Measurements from ENCODE around the gene ABHD2.

Gene ABHD2

GRCh38 chr15:89201465-89202005, 113.3 kb downstream of the ABHD2 start:
- no peak for TF ChIP-seq EZH2phosphoT487 (IDR thresholded peaks at IDR 0.05; ENCODE audit: borderline replicate concordance, low read length)
- no peak for TF ChIP-seq CTCF (IDR thresholded peaks at IDR 0.05; ENCODE audit: low read depth, low read length, poor library complexity, severe bottlenecking)
- no peaks in the 10 kb centered on the region; the same call in 1 of the 2 replicates for H3K4me1 ChIP-seq (ENCODE audit: control insufficient read depth, low read length)
- H4K20me1 ChIP-seq (ENCODE audit: control insufficient read depth, insufficient read depth, low read depth, low read length) = no peaks in the 10 kb centered on the region
- H3K4me2 ChIP-seq (ENCODE audit: low read length) = no peak overlapping the region
- H3K79me2 ChIP-seq (ENCODE audit: control insufficient read depth, low read length) = no peaks in the 10 kb centered on the region
- no peaks in the 10 kb centered on the region for H3F3A ChIP-seq (ENCODE audit: control insufficient read depth, insufficient read depth)
- no peak overlapping the region for H3K4me3 ChIP-seq (ENCODE audit: low read length)
- H3K36me3 ChIP-seq (ENCODE audit: control insufficient read depth, low read length) = no peaks in the 10 kb centered on the region
- peaks cover 2% of the 10 kb centered on the region; the same call in 1 of the 2 replicates for H3K27me3 ChIP-seq (ENCODE audit: control insufficient read depth, low read length)
- H3K27ac ChIP-seq (ENCODE audit: low read depth, low read length) = no peak overlapping the region
- H3K9me3 ChIP-seq (ENCODE audit: control insufficient read depth, insufficient read depth, low read length) = no peaks in the 10 kb centered on the region
- H3K9me2 ChIP-seq (replicated peaks; ENCODE audit: control insufficient read depth, low read length) = no peaks in the 10 kb centered on the region

- no peaks in the 10 kb centered on the region for H3K9me3 ChIP-seq (ENCODE audit: control insufficient read depth, insufficient read depth, low read length)
- H3F3A ChIP-seq (ENCODE audit: control insufficient read depth, insufficient read depth) = no peaks in the 10 kb centered on the region
- no peaks in the 10 kb centered on the region for H3K9me2 ChIP-seq (replicated peaks; ENCODE audit: control insufficient read depth, low read length)
- TF ChIP-seq CTCF (IDR thresholded peaks at IDR 0.05; ENCODE audit: low read depth, low read length, poor library complexity, severe bottlenecking) (no peak), EZH2phosphoT487 (IDR thresholded peaks at IDR 0.05; ENCODE audit: borderline replicate concordance, low read length) (no peak)
- H3K79me2 ChIP-seq (ENCODE audit: control insufficient read depth, low read length) = no peaks in the 10 kb centered on the region
- H3K27me3 ChIP-seq (ENCODE audit: control insufficient read depth, low read length) = peaks cover 5% of the 10 kb centered on the region; the same call in 1 of the 2 replicates
- no peak overlapping the region for H3K4me3 ChIP-seq (ENCODE audit: low read length)
- peaks cover 6% of the 10 kb centered on the region for H3K4me1 ChIP-seq (ENCODE audit: control insufficient read depth, low read length)
- no peaks in the 10 kb centered on the region for H4K20me1 ChIP-seq (ENCODE audit: control insufficient read depth, insufficient read depth, low read depth, low read length)
- H3K4me2 ChIP-seq (ENCODE audit: low read length) = no peak overlapping the region
- no peaks in the 10 kb centered on the region for H3K36me3 ChIP-seq (ENCODE audit: control insufficient read depth, low read length)
- no peak overlapping the region for H3K27ac ChIP-seq (ENCODE audit: low read depth, low read length)
These were observed 115.5 kb downstream of the ABHD2 start for GRCh38 chr15:89203705-89204273.

- H3K4me2 ChIP-seq (ENCODE audit: low read length) = no peak overlapping the region
- no peaks in the 10 kb centered on the region for H3K36me3 ChIP-seq (ENCODE audit: control insufficient read depth, low read length)
- H3K4me3 ChIP-seq (ENCODE audit: low read length) = no peak overlapping the region
- H3K27me3 ChIP-seq (ENCODE audit: control insufficient read depth, low read length) = peaks cover 7% of the 10 kb centered on the region; the same call in 1 of the 2 replicates
- TF ChIP-seq CTCF (IDR thresholded peaks at IDR 0.05; ENCODE audit: low read depth, low read length, poor library complexity, severe bottlenecking) = no peak
- TF ChIP-seq EZH2phosphoT487 (IDR thresholded peaks at IDR 0.05; ENCODE audit: borderline replicate concordance, low read length) = no peak
- peaks cover 6% of the 10 kb centered on the region for H3K4me1 ChIP-seq (ENCODE audit: control insufficient read depth, low read length)
- H3K79me2 ChIP-seq (ENCODE audit: control insufficient read depth, low read length) = no peaks in the 10 kb centered on the region
- no peaks in the 10 kb centered on the region for H3K9me3 ChIP-seq (ENCODE audit: control insufficient read depth, insufficient read depth, low read length)
- no peaks in the 10 kb centered on the region for H3F3A ChIP-seq (ENCODE audit: control insufficient read depth, insufficient read depth)
- no peaks in the 10 kb centered on the region for H3K9me2 ChIP-seq (replicated peaks; ENCODE audit: control insufficient read depth, low read length)
- no peak overlapping the region for H3K27ac ChIP-seq (ENCODE audit: low read depth, low read length)
- H4K20me1 ChIP-seq (ENCODE audit: control insufficient read depth, insufficient read depth, low read depth, low read length) = no peaks in the 10 kb centered on the region
These were observed 117.8 kb downstream of the ABHD2 start for GRCh38 chr15:89205991-89206585.

Data from DOHH2 (cell line).